Measurements from ENCODE around the gene ACTBL2.
A peak's percentile ranks its signal among the peaks of the same experiment; 100 is the strongest.
"Not testable (repeated sequence)": the region's sequence is repeated elsewhere in the genome, so short reads cannot be mapped to it uniquely, and the experiment has no call there.

Gene ACTBL2

DNA sequence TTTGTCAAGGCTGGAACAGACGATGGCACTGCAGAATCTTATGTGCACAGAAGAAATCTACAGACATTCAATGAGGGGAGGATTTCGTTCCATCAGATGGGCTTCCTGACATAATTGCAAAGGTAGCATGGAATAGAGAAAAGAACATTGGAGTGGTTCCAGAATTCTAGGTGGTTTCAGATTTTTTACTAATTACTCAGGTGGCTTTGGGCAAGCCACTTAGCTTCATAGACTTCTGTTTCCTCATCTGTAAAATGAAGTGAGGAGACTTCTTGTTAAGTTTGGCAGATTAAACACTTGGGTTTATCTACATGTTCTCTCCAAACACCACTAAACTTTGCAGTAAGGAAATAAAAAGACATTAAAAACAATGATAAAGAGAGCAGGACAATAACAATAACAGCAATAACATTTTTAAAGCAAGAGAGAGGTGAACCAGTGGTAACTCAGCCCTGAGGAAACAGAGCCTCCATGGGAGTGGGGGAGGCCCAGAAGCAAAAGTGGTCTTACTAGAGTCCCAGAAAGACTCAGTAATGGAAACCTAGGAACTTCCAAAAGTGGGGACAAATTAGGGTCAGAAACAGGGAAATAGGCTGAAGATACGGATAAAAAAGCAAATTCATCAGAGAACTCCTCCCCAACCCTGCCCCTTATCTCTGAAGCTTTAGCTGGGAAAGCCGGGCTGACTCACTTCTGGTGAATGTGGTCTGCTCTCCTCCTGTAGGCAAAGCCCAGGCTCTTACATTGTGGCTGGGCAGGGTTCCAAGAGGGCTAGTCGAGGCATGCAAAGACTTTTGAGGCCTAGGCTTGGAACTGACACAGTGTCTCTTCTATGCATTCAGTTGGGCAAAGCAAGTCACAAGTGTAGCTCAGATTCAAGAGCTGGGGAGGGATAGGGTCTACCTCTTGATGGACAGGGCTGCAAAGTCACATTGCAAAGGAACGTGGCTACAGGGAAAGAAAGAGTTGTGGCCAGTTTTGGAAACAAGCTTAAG, 11.8 kb upstream of the ACTBL2 start:
- peak; percentile 87 for DNase-seq (ENCODE audit: low read depth)

GRCh38 chr5:57493034-57493433, 10.4 kb upstream of the ACTBL2 start:
- no peak for DNase-seq (ENCODE audit: low read depth)

DNA sequence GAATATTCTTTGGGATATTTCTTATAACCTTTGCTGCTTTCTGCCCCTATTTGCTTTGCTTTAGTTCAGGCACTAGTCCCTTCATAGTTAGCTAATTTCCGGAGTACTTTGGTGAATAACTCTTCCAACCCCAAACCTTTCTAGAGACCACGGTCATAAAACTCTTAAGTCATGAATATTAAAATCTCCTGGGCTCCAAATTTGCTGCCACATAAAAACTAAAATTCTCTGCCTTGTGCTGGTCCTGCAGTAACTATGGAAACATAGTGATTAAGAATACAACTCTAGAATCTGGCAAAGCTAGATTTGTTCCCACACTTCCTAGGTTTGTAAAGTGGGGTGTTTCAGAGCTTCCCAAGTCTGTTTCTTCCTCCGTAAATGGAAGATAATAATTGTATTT, 10.0 kb upstream of the ACTBL2 start:
- DNase-seq (ENCODE audit: low read depth) = no peak

DNA sequence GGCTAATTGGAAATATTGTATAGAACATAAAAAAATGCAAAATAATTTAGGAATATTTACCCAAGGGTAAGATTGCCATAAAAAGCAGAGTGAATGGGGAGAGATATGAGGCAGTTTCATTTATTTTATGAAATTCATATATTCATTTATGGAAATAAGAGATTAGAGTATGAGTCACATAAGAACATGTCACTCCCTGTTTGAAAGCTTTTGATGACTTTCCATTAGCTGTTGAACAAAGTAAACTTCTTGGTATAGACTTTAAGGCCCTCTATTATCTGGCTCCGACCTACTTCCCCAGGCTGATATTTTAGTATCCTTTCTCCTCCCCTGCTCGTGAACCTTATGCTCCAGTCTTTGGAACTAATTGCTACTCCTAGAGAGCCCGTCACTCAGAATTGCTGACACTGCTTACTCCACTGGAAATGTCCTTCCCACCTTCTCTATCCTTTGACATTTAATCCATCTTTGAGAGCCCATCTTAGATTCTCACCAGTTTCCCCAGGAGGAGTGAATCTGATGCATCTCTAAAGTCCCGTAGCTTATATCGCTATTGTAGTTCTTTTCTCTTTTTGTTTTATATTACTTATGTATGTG, 8.9 kb upstream of the ACTBL2 start:
- no peak for DNase-seq (ENCODE audit: low read depth)

- DNase-seq (ENCODE audit: low read depth) = peak; percentile 61
These were observed 5.8 kb upstream of the ACTBL2 start for GRCh38 chr5:57488215-57488955.

DNA sequence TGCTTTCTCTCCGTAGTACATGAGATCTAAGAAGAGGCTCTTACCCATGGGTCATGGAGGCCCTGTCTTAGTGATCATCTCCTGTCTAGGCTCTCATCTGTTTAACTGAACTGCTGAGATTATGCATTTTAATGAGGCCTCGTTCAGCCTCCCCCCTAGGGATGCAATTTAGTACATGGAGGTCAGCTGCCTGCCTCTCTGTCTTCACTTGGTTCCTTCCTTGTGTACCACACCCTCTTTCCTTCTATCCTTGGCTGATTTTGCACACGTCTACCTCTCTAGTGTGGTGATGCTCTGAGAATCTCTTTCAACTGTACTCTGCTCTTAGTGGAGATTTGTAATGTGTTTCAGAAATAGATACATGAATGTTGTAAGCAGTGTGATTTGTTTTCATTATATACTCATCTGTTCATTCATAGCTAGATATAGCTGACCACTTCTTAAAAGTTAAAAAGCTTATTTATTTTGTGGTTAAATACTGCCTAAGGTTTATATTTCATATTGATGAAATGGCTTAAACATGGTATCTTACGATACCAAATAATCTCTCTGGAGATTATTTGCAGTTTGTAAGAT, 3.5 kb upstream of the ACTBL2 start:
- DNase-seq (ENCODE audit: low read depth) = no peak

DNA sequence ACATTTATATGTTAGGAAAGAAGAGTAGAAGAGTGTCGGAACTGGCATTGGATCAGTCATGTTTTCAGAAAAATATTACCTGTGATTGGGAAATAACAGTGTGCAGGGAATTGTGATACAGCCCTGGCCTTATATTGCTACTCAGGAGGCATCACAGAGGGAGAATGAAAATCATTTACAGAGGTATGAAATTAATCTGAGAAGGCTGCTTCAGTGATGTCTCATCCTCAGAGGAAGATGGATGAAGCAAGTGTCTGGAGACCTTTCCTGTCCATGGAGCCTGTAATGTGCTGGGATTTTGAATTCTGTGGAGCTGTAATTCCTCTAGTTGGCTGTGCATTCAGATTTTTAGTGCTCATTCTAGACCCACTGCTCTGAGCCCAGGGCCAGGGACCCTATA, 3.8 kb downstream of the ACTBL2 start:
- no peak for DNase-seq (ENCODE audit: low read depth)

GRCh38 chr5:57476601-57477056, 6.0 kb downstream of the ACTBL2 start:
- DNase-seq (ENCODE audit: low read depth) = no peak

GRCh38 chr5:57470339-57470738, 12.3 kb downstream of the ACTBL2 start:
- DNase-seq (ENCODE audit: low read depth) = no peak

DNA sequence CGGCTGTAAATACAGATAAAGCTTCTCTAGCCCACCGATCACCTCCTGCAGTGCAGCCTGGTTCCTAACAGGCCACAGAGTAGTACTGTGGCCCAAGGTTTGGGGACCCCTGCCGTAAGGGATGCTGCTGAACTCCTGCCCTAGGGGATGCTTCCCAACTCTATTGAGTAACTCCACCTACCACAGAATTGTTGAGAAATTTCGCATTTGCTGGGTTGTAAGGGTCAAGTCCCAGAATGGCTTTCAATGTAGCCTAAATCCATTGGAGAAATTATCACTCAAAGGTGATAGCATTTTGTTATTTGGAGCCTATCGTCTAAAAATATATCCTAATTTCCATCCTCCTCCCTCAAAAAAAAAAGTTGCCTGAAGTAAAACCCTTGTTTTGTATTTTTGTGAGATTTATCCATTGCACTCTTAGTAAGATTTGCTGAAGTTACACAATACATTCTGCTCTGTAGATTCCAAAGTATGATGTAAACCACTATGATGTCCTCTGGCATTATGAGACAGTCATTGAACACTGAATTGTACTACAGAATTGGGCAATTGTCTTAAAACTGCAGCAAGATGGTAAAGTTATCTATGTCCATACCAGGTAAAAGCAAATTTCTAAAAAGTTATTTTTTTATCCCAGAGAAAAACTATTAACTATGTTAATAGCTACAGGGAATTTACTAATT, 14.0 kb downstream of the ACTBL2 start:
- DNase-seq (ENCODE audit: low read depth) = peak; percentile 41

GRCh38 chr5:57466544-57466943, 16.1 kb downstream of the ACTBL2 start:
- no peak for DNase-seq (ENCODE audit: low read depth)

DNA sequence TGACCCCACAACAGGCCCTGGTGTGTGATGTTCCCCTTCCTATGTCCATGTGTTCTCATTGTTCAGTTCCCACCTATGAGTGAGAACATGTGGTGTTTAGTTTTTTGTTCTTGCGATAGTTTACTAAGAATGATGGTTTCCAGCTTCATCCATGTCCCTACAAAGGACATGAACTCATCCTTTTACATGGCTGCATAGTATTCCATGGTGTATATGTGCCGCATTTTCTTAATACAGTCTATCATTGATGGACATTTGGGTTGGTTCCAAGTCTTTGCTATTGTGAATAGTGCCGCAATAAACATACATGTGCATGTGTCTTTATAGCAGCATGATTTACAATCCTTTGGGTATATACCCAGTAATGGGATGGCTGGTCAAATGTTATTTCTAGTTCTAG, 22.6 kb downstream of the ACTBL2 start:
- not testable (repeated sequence) for DNase-seq (ENCODE audit: low read depth)

GRCh38 chr5:57458443-57458842, 24.2 kb downstream of the ACTBL2 start:
- no peak for DNase-seq (ENCODE audit: low read depth)

DNA sequence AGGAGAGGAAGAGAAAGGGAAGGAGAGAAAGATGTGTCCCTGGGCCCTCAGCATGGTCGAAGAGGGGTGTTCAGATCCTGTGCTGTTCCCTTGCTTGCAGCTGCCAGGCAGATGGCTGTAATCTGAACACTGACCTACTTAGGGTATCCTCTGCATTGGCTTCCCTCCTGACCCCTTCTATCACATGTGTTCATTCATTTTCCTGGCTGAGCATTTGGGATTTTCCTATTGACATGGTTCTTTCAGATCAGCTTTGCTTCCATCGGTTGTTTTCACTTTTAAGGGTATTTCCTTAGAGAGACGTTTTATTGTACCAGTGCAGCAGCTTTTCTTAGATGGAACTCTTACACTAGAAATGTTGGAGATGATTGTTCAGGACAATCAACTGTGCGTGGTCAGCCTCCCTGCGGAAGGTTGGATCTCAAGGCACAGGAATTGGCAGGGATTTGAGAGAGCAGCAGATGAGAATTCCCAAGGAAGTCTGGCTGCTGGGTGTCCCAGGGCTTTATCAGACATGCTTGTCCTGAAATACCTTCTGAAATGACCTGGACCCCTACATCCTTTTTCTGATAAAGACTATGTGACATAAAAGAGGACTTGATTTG, 26.0 kb downstream of the ACTBL2 start:
- no peak for DNase-seq (ENCODE audit: low read depth)

- DNase-seq (ENCODE audit: low read depth) = no peak
These were observed 26.8 kb downstream of the ACTBL2 start for GRCh38 chr5:57455511-57456455.

GRCh38 chr5:57454896-57455295, 27.7 kb downstream of the ACTBL2 start:
- no peak for DNase-seq (ENCODE audit: low read depth)

DNA sequence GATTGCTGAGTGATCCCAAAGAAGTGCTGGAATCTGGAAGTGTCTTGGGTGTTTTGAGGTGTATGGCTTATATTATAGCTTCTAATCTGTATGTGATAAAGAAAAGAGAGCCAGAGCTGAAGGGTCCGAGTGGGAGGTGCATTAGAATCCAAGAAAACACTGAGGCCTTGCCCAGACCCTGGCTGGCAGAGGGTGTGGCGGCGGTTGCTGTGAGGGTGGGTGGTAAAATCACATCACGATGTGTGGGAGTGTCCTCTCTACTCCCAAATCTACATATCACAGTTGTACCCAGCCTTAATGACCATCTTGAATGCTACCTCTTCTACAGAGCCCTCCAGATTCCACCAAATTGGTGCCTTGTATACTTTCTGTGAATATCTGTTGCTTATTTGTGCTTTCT, 28.9 kb downstream of the ACTBL2 start:
- no peak for DNase-seq (ENCODE audit: low read depth)

GRCh38 chr5:57452885-57453284, 29.7 kb downstream of the ACTBL2 start:
- DNase-seq (ENCODE audit: low read depth) = no peak

- DNase-seq (ENCODE audit: low read depth) = no peak
These were observed 31.4 kb downstream of the ACTBL2 start for GRCh38 chr5:57450991-57451876.
